ENCODE results near the gene MEG3. TPM values are rescaled to one million over a fixed set of nuclear protein-coding genes. Genes with fewer than 3 reads are reported as not detected.

MEG3 gene
- total and polyA plus RNA-seq, 2 of the 8 experiments (the other 6 are each of a cell fraction or from before 2014, with no cell fraction given), result 0.17 to 1.1 TPM

DNA sequence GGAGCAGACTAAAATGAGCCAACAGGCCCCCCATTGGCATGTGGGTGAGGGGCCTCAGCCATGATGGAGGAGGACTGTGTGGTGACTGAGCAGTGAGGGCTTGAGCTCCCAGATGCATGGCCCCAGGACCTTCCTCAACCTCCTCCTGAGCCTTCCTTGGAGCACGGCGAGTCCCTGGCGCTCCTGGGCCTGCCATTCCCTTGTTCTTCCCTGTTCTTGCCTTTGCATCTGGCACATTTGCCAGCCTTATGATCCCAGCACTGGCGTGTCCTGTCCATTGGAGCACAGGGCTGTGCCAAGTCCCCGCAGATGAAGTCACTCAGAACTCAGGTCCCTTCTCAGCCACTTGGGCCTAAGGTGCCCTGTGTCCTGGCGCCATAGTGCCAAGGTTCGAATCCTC, 40.3 kb upstream of the MEG3 start (continued):
- TF ChIP-seq, protein P1, sequence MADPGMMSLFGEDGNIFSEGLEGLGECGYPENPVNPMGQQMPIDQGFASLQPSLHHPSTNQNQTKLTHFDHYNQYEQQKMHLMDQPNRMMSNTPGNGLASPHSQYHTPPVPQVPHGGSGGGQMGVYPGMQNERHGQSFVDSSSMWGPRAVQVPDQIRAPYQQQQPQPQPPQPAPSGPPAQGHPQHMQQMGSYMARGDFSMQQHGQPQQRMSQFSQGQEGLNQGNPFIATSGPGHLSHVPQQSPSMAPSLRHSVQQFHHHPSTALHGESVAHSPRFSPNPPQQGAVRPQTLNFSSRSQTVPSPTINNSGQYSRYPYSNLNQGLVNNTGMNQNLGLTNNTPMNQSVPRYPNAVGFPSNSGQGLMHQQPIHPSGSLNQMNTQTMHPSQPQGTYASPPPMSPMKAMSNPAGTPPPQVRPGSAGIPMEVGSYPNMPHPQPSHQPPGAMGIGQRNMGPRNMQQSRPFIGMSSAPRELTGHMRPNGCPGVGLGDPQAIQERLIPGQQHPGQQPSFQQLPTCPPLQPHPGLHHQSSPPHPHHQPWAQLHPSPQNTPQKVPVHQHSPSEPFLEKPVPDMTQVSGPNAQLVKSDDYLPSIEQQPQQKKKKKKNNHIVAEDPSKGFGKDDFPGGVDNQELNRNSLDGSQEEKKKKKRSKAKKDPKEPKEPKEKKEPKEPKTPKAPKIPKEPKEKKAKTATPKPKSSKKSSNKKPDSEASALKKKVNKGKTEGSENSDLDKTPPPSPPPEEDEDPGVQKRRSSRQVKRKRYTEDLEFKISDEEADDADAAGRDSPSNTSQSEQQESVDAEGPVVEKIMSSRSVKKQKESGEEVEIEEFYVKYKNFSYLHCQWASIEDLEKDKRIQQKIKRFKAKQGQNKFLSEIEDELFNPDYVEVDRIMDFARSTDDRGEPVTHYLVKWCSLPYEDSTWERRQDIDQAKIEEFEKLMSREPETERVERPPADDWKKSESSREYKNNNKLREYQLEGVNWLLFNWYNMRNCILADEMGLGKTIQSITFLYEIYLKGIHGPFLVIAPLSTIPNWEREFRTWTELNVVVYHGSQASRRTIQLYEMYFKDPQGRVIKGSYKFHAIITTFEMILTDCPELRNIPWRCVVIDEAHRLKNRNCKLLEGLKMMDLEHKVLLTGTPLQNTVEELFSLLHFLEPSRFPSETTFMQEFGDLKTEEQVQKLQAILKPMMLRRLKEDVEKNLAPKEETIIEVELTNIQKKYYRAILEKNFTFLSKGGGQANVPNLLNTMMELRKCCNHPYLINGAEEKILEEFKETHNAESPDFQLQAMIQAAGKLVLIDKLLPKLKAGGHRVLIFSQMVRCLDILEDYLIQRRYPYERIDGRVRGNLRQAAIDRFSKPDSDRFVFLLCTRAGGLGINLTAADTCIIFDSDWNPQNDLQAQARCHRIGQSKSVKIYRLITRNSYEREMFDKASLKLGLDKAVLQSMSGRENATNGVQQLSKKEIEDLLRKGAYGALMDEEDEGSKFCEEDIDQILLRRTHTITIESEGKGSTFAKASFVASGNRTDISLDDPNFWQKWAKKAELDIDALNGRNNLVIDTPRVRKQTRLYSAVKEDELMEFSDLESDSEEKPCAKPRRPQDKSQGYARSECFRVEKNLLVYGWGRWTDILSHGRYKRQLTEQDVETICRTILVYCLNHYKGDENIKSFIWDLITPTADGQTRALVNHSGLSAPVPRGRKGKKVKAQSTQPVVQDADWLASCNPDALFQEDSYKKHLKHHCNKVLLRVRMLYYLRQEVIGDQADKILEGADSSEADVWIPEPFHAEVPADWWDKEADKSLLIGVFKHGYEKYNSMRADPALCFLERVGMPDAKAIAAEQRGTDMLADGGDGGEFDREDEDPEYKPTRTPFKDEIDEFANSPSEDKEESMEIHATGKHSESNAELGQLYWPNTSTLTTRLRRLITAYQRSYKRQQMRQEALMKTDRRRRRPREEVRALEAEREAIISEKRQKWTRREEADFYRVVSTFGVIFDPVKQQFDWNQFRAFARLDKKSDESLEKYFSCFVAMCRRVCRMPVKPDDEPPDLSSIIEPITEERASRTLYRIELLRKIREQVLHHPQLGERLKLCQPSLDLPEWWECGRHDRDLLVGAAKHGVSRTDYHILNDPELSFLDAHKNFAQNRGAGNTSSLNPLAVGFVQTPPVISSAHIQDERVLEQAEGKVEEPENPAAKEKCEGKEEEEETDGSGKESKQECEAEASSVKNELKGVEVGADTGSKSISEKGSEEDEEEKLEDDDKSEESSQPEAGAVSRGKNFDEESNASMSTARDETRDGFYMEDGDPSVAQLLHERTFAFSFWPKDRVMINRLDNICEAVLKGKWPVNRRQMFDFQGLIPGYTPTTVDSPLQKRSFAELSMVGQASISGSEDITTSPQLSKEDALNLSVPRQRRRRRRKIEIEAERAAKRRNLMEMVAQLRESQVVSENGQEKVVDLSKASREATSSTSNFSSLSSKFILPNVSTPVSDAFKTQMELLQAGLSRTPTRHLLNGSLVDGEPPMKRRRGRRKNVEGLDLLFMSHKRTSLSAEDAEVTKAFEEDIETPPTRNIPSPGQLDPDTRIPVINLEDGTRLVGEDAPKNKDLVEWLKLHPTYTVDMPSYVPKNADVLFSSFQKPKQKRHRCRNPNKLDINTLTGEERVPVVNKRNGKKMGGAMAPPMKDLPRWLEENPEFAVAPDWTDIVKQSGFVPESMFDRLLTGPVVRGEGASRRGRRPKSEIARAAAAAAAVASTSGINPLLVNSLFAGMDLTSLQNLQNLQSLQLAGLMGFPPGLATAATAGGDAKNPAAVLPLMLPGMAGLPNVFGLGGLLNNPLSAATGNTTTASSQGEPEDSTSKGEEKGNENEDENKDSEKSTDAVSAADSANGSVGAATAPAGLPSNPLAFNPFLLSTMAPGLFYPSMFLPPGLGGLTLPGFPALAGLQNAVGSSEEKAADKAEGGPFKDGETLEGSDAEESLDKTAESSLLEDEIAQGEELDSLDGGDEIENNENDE (IDR thresholded peaks at IDR 0.05; ENCODE audit: insufficient replicate concordance, low read length), result no peak
- TF ChIP-seq RNF2 (IDR thresholded peaks at IDR 0.05; ENCODE audit: borderline replicate concordance, low read depth, low read length, missing control alignments, poor library complexity, severe bottlenecking), result no peak
- TF ChIP-seq, protein P2, sequence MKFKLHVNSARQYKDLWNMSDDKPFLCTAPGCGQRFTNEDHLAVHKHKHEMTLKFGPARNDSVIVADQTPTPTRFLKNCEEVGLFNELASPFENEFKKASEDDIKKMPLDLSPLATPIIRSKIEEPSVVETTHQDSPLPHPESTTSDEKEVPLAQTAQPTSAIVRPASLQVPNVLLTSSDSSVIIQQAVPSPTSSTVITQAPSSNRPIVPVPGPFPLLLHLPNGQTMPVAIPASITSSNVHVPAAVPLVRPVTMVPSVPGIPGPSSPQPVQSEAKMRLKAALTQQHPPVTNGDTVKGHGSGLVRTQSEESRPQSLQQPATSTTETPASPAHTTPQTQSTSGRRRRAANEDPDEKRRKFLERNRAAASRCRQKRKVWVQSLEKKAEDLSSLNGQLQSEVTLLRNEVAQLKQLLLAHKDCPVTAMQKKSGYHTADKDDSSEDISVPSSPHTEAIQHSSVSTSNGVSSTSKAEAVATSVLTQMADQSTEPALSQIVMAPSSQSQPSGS (IDR thresholded peaks at IDR 0.05; ENCODE audit: low read length), result no peak
- no peak for TF ChIP-seq POLR2A (IDR thresholded peaks at IDR 0.05; ENCODE audit: control extremely low read depth in 1 of 2, low read depth in 2 of 2, low read length in 2 of 2)
- TF ChIP-seq CBX5 (IDR thresholded peaks at IDR 0.05; ENCODE audit: low read depth, low read length), result no peak
- no peak for TF ChIP-seq CTBP2 (IDR thresholded peaks at IDR 0.05; ENCODE audit: borderline replicate concordance, insufficient read depth, insufficient read length, low read length)
- TF ChIP-seq RAD21 (IDR thresholded peaks at IDR 0.05 in 1 of 2, conservative IDR thresholded peaks at IDR 0.05 in 1 of 2; ENCODE audit: low read depth in 2 of 2, low read length in 2 of 2), result no peak

Measured in H1 (cell line).